Osteocyte (in vitro differentiated cells): Measurements from ENCODE around the gene RXRA. TPM values are rescaled to one million over a fixed set of nuclear protein-coding genes. Genes with fewer than 3 reads are reported as not detected.

Experiments used
- DNase-seq: peaks from one replicate; pipeline ENCODE4 v3.0.0; 2021; ENCODE audit warnings: mixed read lengths; ENCODE audit not compliant: unreplicated experiment; ENCODE audit errors: extremely low spot score
- H3K27ac Mint-ChIP-seq: one replicate; pipeline ENCODE4 v1.8.0; 2021; ENCODE audit warnings: mild to moderate bottlenecking, mixed read lengths; ENCODE audit not compliant: unreplicated experiment
- H3K27me3 Mint-ChIP-seq: one replicate; pipeline ENCODE4 v1.8.0; 2021; ENCODE audit warnings: mixed read lengths; ENCODE audit not compliant: unreplicated experiment
- H3K36me3 Mint-ChIP-seq: one replicate; pipeline ENCODE4 v1.8.0; 2021; ENCODE audit warnings: mixed read lengths; ENCODE audit not compliant: unreplicated experiment
- H3K4me1 Mint-ChIP-seq: one replicate; pipeline ENCODE4 v1.8.0; 2021; ENCODE audit warnings: mixed read lengths; ENCODE audit not compliant: unreplicated experiment
- H3K4me3 Mint-ChIP-seq: one replicate; pipeline ENCODE4 v1.8.0; 2021; ENCODE audit warnings: mild to moderate bottlenecking, moderate library complexity, mixed read lengths; ENCODE audit not compliant: unreplicated experiment
- H3K9me3 Mint-ChIP-seq: one replicate; pipeline ENCODE4 v1.8.0; 2021; ENCODE audit warnings: mixed read lengths; ENCODE audit not compliant: unreplicated experiment
- total RNA-seq: library from RNA; stranded (reverse); gene quantifications from 2 replicates; pipeline ENCODE4 v1.2.1, GENCODE V29; 2021
- TF ChIP-seq, protein P1 (sequence below): fragments of 200-600 bp; sonication (generic); IDR thresholded peaks from 2 replicates; pipeline ENCODE4 v1.5.0; 2021; ENCODE audit warnings: antibody characterized with exemption, mild to moderate bottlenecking, moderate library complexity

RXRA gene
- total RNA-seq, 1 donor from 2014 or later: 82.2 TPM

DNA sequence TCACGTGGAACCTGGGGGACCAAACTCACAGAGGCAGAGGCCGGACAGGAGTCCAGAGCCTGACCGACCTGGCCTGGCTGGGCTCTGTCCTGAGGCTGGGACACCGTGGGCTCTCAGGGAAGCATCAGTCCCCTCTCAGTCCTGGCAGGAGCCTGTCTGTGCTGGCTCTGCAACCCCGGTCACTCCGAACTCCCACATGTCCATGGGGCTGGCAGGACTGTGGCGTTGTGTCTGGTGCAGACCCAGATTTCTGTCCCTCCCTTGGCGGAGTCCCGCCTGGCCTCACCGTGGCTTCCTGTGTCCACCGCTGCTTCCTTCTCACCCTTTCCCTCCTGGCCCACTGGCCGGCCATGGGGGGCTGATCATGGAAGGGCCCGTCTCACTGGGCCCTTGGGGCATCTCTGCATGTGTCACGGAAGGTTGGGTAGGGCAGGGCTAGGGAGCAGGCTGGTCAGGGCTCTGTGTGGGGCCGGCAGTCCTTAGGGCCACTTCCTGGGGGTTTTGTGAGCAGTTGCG, 68.8 kb downstream of the RXRA start:
- DNase-seq: no peak
- Mint-ChIP-seq H3K27me3 (no peaks in the 10 kb centered on the region), H3K27ac (no peak overlapping the region), H3K4me3 (no peak overlapping the region), H3K9me3 (no peaks in the 10 kb centered on the region), H3K4me1 (peaks cover 45% of the 10 kb centered on the region), H3K36me3 (no peaks in the 10 kb centered on the region)
- TF ChIP-seq, protein P1, sequence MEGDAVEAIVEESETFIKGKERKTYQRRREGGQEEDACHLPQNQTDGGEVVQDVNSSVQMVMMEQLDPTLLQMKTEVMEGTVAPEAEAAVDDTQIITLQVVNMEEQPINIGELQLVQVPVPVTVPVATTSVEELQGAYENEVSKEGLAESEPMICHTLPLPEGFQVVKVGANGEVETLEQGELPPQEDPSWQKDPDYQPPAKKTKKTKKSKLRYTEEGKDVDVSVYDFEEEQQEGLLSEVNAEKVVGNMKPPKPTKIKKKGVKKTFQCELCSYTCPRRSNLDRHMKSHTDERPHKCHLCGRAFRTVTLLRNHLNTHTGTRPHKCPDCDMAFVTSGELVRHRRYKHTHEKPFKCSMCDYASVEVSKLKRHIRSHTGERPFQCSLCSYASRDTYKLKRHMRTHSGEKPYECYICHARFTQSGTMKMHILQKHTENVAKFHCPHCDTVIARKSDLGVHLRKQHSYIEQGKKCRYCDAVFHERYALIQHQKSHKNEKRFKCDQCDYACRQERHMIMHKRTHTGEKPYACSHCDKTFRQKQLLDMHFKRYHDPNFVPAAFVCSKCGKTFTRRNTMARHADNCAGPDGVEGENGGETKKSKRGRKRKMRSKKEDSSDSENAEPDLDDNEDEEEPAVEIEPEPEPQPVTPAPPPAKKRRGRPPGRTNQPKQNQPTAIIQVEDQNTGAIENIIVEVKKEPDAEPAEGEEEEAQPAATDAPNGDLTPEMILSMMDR: no peak

- H3K27me3 Mint-ChIP-seq: no peaks in the 10 kb centered on the region
- H3K27ac Mint-ChIP-seq: no peak overlapping the region
- no peaks in the 10 kb centered on the region for H3K9me3 Mint-ChIP-seq
- no peaks in the 10 kb centered on the region for H3K36me3 Mint-ChIP-seq
- H3K4me3 Mint-ChIP-seq: no peak overlapping the region
- TF ChIP-seq, protein P1: no peak
- no peak for DNase-seq
- H3K4me1 Mint-ChIP-seq: peaks cover 43% of the 10 kb centered on the region
These were observed 69.5 kb downstream of the RXRA start for GRCh38 chr9:134395737-134396257.

- no peaks in the 10 kb centered on the region for H3K9me3 Mint-ChIP-seq
- H3K27me3 Mint-ChIP-seq: no peaks in the 10 kb centered on the region
- DNase-seq: no peak
- peak overlapping the region; percentile 64 for H3K27ac Mint-ChIP-seq
- H3K36me3 Mint-ChIP-seq: no peaks in the 10 kb centered on the region
- peaks cover 39% of the 10 kb centered on the region for H3K4me1 Mint-ChIP-seq
- no peak overlapping the region for H3K4me3 Mint-ChIP-seq
- TF ChIP-seq, protein P1: no peak
These were observed 70.0 kb downstream of the RXRA start for GRCh38 chr9:134396258-134396742.

DNA sequence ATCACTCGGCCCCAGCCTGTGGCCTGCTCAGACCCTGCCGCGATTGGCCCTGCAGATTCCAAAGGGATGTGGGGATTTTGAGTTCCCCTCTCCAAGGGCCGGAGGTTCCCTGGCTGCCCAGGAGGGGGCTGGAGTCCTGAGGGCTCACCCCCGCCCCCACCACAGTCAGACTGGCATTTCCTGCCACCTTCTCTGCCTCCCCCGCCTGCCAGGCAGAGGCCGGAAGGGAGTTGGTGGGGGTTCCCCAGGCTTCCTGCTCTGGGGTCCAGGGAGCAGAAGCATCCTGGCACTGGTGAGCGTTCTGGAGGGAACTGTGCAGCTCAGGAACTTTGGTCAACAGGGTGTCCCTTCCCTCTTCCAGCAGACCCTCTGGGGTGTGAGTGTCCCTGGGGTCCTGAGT, 70.6 kb downstream of the RXRA start:
- H3K4me1 Mint-ChIP-seq: peaks cover 37% of the 10 kb centered on the region
- H3K27ac Mint-ChIP-seq: peak overlapping the region; percentile 64
- DNase-seq: no peak
- no peaks in the 10 kb centered on the region for H3K9me3 Mint-ChIP-seq
- TF ChIP-seq, protein P1: no peak
- H3K27me3 Mint-ChIP-seq: no peaks in the 10 kb centered on the region
- H3K36me3 Mint-ChIP-seq: no peaks in the 10 kb centered on the region
- H3K4me3 Mint-ChIP-seq: peak overlapping the region; percentile 10

DNA sequence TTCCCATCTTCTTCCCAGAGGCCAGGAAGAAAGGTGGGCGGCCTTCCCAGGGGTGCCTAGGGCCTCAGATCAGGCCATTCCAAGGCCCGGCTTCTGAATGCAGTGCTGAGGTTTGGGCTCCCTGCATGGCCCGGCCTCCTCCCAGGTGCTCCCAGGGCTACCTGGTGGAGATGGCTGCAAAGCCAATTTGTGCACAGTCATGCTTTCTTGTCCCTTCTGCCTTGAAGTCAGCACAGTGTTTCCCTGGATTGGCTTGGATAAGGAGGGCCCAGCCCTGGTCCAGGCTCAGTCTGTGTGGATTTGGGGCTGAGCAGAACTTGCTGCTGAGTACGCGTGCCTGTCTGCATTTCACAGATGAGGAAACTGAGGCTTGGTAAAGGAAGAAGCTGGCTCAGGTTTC, 72.5 kb downstream of the RXRA start:
- Mint-ChIP-seq H3K27ac (peak overlapping the region; percentile 57), H3K9me3 (no peaks in the 10 kb centered on the region), H3K4me3 (no peak overlapping the region), H3K27me3 (no peaks in the 10 kb centered on the region), H3K36me3 (peaks cover 2% of the 10 kb centered on the region), H3K4me1 (peaks cover 38% of the 10 kb centered on the region)
- TF ChIP-seq, protein P1: no peak
- no peak for DNase-seq
